UCSD-AML1 (cell line): ENCODE results near the gene IGSF11.
"Not testable (repeated sequence)": the region's sequence is repeated elsewhere in the genome, so short reads cannot be mapped to it uniquely, and the experiment has no call there.

Source experiments
- DNase-seq: peaks from one replicate; lab custom pipeline; 2025; ENCODE audit not compliant: unreplicated experiment; lab: John Stamatoyannopoulos, UW

IGSF11 gene

GRCh38 chr3:118990823-118991560 lies 43.7 kb downstream of the IGSF11 start:
- no peak for DNase-seq

GRCh38 chr3:118988198-118989130 lies 46.2 kb downstream of the IGSF11 start:
- no peak for DNase-seq

GRCh38 chr3:118987477-118987876 lies 47.2 kb downstream of the IGSF11 start:
- no peak for DNase-seq

- DNase-seq = no peak
Measured at GRCh38 chr3:118986734-118987133, 47.9 kb downstream of the IGSF11 start.

GRCh38 chr3:118984699-118985098 lies 49.9 kb downstream of the IGSF11 start:
- no peak for DNase-seq

GRCh38 chr3:118981494-118982134 lies 53.0 kb downstream of the IGSF11 start:
- DNase-seq = no peak

GRCh38 chr3:118980832-118981231 lies 53.8 kb downstream of the IGSF11 start:
- no peak for DNase-seq

GRCh38 chr3:118978393-118978758 lies 56.3 kb downstream of the IGSF11 start:
- no peak for DNase-seq

- DNase-seq = no peak
Measured at GRCh38 chr3:118977671-118978392, 56.8 kb downstream of the IGSF11 start.

GRCh38 chr3:118977118-118977517 lies 57.5 kb downstream of the IGSF11 start:
- DNase-seq = no peak

- DNase-seq = not testable (repeated sequence)
Measured at GRCh38 chr3:118975476-118975875, 59.2 kb downstream of the IGSF11 start.

- no peak for DNase-seq
Measured at GRCh38 chr3:118974356-118975097, 60.1 kb downstream of the IGSF11 start.

- no peak for DNase-seq
Measured at GRCh38 chr3:118973050-118973449, 61.6 kb downstream of the IGSF11 start.

GRCh38 chr3:118970819-118971218 lies 63.8 kb downstream of the IGSF11 start:
- DNase-seq = no peak

- DNase-seq = no peak
Measured at GRCh38 chr3:118968640-118969039, 66.0 kb downstream of the IGSF11 start.

GRCh38 chr3:118968111-118968510 lies 66.5 kb downstream of the IGSF11 start:
- DNase-seq = no peak

- DNase-seq = no peak
Measured at GRCh38 chr3:118966700-118967099, 67.9 kb downstream of the IGSF11 start.

- DNase-seq = no peak
Measured at GRCh38 chr3:118963711-118964110, 70.9 kb downstream of the IGSF11 start.

GRCh38 chr3:118960876-118961450 lies 73.7 kb downstream of the IGSF11 start:
- DNase-seq = no peak
